ENCODE results near the gene TSSC4. TPM values are rescaled to one million over a fixed set of nuclear protein-coding genes. Genes with fewer than 3 reads are reported as not detected.

TSSC4 gene
- total RNA-seq, 4 donors from 2014 or later: 13.3 to 38.9 (median 36.0) TPM

- H3K27me3 ChIP-seq: no peaks in the 10 kb centered on the region
- no peak overlapping the region for H3K27ac ChIP-seq
- H3K36me3 ChIP-seq: no peaks in the 10 kb centered on the region
- H3K9me3 ChIP-seq: no peaks in the 10 kb centered on the region
- no peak overlapping the region for H3K4me3 ChIP-seq
- no peak for DNase-seq
- in situ Hi-C loops (cut with MboI; ENCODE audit: low pct_ligation_motif_present in 1 of 4, low pct_unique_long_range_greater_than_20kb in 1 of 4, low sequenced_read_pairs in 3 of 4) (no loop called here), intact Hi-C loops (cut with DNase I; ENCODE audit: low total_unique reads) (no loop called here)
- 86 to 93% methylated on average over 3 to 7 of the region's 7 CpGs for WGBS, 2 donors (ENCODE audit: low coverage in 1 of 2)
- no peak for TF ChIP-seq POLR2A (IDR thresholded peaks at IDR 0.05)
- TF ChIP-seq CTCF (IDR thresholded peaks at IDR 0.05): no peak
- no peak for TF ChIP-seq POLR2AphosphoS5 (IDR thresholded peaks at IDR 0.05)
- TF ChIP-seq EP300 (IDR thresholded peaks at IDR 0.05; ENCODE audit: low read depth): no peak
- peaks cover 0 to 4% (median 0%) of the 10 kb centered on the region in 4 donors for H3K4me1 ChIP-seq
These were observed 33.8 kb upstream of the TSSC4 start for GRCh38 chr11:2366733-2367132.

GRCh38 chr11:2367266-2368160 is 33.0 kb upstream of the TSSC4 start:
- H3K4me3 ChIP-seq: no peak overlapping the region
- in situ Hi-C loops (cut with MboI; ENCODE audit: low pct_ligation_motif_present in 1 of 4, low pct_unique_long_range_greater_than_20kb in 1 of 4, low sequenced_read_pairs in 3 of 4): no loop called here
- 89% methylated on average over 17 of the region's 17 CpGs; no CpG with 5 or more reads in 1 of the 2 donors for WGBS, 2 donors (ENCODE audit: low coverage in 1 of 2)
- H3K4me1 ChIP-seq: peaks cover 0 to 4% (median 0%) of the 10 kb centered on the region in 4 donors
- intact Hi-C loops (cut with DNase I; ENCODE audit: low total_unique reads): no loop called here
- H3K36me3 ChIP-seq: no peaks in the 10 kb centered on the region
- no peak for DNase-seq
- TF ChIP-seq POLR2AphosphoS5 (IDR thresholded peaks at IDR 0.05) (no peak), POLR2A (IDR thresholded peaks at IDR 0.05) (no peak), EP300 (IDR thresholded peaks at IDR 0.05; ENCODE audit: low read depth) (no peak), CTCF (IDR thresholded peaks at IDR 0.05) (no peak)
- no peaks in the 10 kb centered on the region for H3K9me3 ChIP-seq
- no peak overlapping the region for H3K27ac ChIP-seq
- no peaks in the 10 kb centered on the region for H3K27me3 ChIP-seq

- WGBS, 2 donors (ENCODE audit: low coverage in 1 of 2): 83% methylated on average over 5 of the region's 7 CpGs; no CpG with 5 or more reads in 1 of the 2 donors
- intact Hi-C loops (cut with DNase I; ENCODE audit: low total_unique reads): no loop called here
- Histone ChIP-seq H3K9me3 (no peaks in the 10 kb centered on the region), H3K4me3 (no peak overlapping the region), H3K27me3 (no peaks in the 10 kb centered on the region), H3K27ac (no peak overlapping the region), H3K4me1 (peaks cover 0 to 4% (median 0%) of the 10 kb centered on the region in 4 donors), H3K36me3 (no peaks in the 10 kb centered on the region)
- in situ Hi-C loops (cut with MboI; ENCODE audit: low pct_ligation_motif_present in 1 of 4, low pct_unique_long_range_greater_than_20kb in 1 of 4, low sequenced_read_pairs in 3 of 4): no loop called here
- TF ChIP-seq POLR2AphosphoS5 (IDR thresholded peaks at IDR 0.05) (no peak), POLR2A (IDR thresholded peaks at IDR 0.05) (no peak)
- DNase-seq: no peak
These were observed 32.2 kb upstream of the TSSC4 start for GRCh38 chr11:2368178-2368850.

GRCh38 chr11:2368851-2369180 is 31.7 kb upstream of the TSSC4 start:
- no peak overlapping the region for H3K27ac ChIP-seq
- TF ChIP-seq POLR2AphosphoS5 (IDR thresholded peaks at IDR 0.05) (no peak), CTCF (IDR thresholded peaks at IDR 0.05) (no peak), POLR2A (IDR thresholded peaks at IDR 0.05) (no peak), EP300 (IDR thresholded peaks at IDR 0.05; ENCODE audit: low read depth) (no peak)
- in situ Hi-C loops (cut with MboI; ENCODE audit: low pct_ligation_motif_present in 1 of 4, low pct_unique_long_range_greater_than_20kb in 1 of 4, low sequenced_read_pairs in 3 of 4): no loop called here
- peaks cover 0 to 4% (median 0%) of the 10 kb centered on the region in 4 donors for H3K4me1 ChIP-seq
- H3K9me3 ChIP-seq: no peaks in the 10 kb centered on the region
- H3K36me3 ChIP-seq: no peaks in the 10 kb centered on the region
- 60 to 87% methylated on average over 5 to 10 of the region's 10 CpGs for WGBS, 2 donors (ENCODE audit: low coverage in 1 of 2)
- intact Hi-C loops (cut with DNase I; ENCODE audit: low total_unique reads): no loop called here
- H3K4me3 ChIP-seq: no peak overlapping the region
- no peak for DNase-seq
- no peaks in the 10 kb centered on the region for H3K27me3 ChIP-seq
